RWPE1 (cell line): ENCODE results near the gene LRRC27.

Experiments used
- CTCF ChIA-PET: fragments of 350-600 bp; sonication (Branson Sonifier 250); formaldehyde crosslinking; extraction: SDS; loops from one replicate; lab custom pipeline; 2021; lab: Yijun Ruan, JAX
- POLR2A ChIA-PET: fragments of 400-600 bp; formaldehyde crosslinking; extraction: SDS; loops from one replicate; lab custom pipeline; 2020; ENCODE audit warnings: antibody characterized with exemption; ENCODE audit not compliant: low non-redundant PET; lab: Yijun Ruan, JAX
- DNase-seq: peaks from one replicate; pipeline ENCODE4 v3.0.0; 2012; ENCODE audit warnings: low spot score
- H3K27ac ChIP-seq: fragments of 450-650 bp; 2 replicates; pipeline ENCODE4 v1.5.1; 2017
- TF ChIP-seq, protein P1 (sequence below): fragments of 450-650 bp; conservative IDR thresholded peaks from 2 replicates; pipeline ENCODE4 v1.5.1; 2017; ENCODE audit warnings: low read depth, mild to moderate bottlenecking

LRRC27 gene

GRCh38 chr10:132344386-132344785, 12.4 kb downstream of the LRRC27 start:
- TF ChIP-seq, protein P1, sequence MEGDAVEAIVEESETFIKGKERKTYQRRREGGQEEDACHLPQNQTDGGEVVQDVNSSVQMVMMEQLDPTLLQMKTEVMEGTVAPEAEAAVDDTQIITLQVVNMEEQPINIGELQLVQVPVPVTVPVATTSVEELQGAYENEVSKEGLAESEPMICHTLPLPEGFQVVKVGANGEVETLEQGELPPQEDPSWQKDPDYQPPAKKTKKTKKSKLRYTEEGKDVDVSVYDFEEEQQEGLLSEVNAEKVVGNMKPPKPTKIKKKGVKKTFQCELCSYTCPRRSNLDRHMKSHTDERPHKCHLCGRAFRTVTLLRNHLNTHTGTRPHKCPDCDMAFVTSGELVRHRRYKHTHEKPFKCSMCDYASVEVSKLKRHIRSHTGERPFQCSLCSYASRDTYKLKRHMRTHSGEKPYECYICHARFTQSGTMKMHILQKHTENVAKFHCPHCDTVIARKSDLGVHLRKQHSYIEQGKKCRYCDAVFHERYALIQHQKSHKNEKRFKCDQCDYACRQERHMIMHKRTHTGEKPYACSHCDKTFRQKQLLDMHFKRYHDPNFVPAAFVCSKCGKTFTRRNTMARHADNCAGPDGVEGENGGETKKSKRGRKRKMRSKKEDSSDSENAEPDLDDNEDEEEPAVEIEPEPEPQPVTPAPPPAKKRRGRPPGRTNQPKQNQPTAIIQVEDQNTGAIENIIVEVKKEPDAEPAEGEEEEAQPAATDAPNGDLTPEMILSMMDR = no peak
- CTCF ChIA-PET = no interaction called here

DNA sequence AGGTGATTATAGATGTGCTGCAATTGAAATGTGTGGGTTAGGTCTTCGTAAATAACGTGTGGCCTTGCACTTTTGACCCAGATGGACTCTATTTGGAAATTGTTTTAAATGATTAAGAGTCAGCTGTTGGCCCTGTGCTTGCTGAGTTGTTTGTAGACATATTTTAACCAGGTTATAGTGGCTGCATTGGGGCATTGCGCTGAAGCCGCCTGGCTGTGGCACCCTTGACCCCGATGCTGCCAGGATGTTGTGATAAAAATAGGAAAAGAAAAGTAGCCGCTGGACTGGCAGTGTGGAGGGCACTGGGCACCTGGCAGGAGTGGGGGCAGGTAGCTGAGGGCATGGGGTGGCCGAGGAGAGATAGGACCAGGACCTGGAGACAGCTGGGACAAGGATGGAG, 13.4 kb downstream of the LRRC27 start:
- ChIA-PET POLR2A (no interaction called here), CTCF (interaction anchor here (0.5 kb wide), 1 partner anchor 31 kb away, joined by 3 read pairs; no protein-coding TSS in a partner anchor)
- TF ChIP-seq, protein P1 = no peak
- DNase-seq = no peak
- H3K27ac ChIP-seq = no peak overlapping the region

More at GRCh38 chr10:132344386-132344785, 12.4 kb downstream of the LRRC27 start:
- POLR2A ChIA-PET = no interaction called here
- H3K27ac ChIP-seq = no peak overlapping the region
- no peak for DNase-seq

GRCh38 chr10:132346806-132347205, 14.8 kb downstream of the LRRC27 start:
- TF ChIP-seq, protein P1 = no peak
- no peak for DNase-seq
- CTCF ChIA-PET = no interaction called here
- no peak overlapping the region for H3K27ac ChIP-seq
- POLR2A ChIA-PET = no interaction called here

DNA sequence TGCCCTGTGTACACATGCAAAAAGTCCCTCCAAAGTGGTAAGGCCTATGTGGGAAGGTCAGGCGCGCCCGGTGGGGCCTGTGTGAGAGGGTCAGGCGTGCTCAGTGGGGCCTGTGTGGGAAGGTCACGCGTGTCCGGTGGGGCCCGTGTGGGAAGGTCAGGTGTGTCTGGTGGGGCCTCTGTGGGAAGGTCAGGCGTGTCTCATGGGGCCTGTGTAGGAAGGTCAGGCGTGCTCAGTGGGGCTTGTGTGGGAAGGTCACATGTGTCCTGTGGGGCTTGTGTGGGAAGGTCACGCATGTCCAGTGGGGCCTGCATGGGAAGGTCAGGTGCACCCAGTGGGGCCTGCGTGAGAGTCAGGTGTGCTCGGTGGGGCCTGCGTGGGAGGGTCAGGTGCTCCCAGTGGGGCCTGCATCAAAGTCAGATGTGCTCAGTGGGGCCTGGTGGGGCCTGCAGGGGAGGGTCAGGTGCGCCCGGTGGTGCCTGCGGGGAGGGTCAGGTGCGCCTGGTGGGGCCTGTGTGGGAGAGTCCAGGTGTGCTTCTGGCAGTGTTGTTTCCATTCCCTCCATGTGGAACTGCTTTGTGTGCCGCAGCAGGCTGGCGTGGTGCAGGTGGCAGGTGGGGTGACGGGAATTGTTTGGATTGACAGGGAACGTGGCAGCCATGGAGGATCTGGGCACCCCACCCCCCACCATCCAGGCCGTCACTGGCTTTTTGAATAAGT, 15.4 kb downstream of the LRRC27 start:
- POLR2A ChIA-PET = no interaction called here
- TF ChIP-seq, protein P1 = no peak
- no peak for DNase-seq
- CTCF ChIA-PET = interaction anchor here (1.1 kb wide), 1 partner anchor 14 kb away, joined by 3 read pairs; no protein-coding TSS in a partner anchor
- H3K27ac ChIP-seq = no peak overlapping the region

DNA sequence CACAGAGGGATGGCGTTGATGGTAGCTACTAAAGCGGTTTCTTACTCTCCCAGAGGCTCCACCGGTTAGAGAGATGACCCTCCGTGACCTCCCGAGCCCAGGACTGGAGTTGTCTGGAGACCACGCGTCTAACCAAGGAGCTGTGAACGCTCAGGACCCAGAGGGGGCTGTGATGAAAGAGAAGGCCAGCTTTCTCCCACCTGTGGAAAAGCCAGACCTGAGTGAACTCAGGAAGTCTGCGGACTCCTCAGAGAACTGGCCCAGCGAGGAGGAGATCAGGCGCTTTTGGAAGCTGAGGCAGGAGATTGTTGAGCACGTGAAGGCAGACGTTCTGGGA, 15.9 kb downstream of the LRRC27 start:
- POLR2A ChIA-PET = no interaction called here
- TF ChIP-seq, protein P1 = no peak
- DNase-seq = no peak
- no peak overlapping the region for H3K27ac ChIP-seq
- CTCF ChIA-PET = interaction anchor here (1.1 kb wide), 1 partner anchor 13 kb away, joined by 3 read pairs; no protein-coding TSS in a partner anchor

DNA sequence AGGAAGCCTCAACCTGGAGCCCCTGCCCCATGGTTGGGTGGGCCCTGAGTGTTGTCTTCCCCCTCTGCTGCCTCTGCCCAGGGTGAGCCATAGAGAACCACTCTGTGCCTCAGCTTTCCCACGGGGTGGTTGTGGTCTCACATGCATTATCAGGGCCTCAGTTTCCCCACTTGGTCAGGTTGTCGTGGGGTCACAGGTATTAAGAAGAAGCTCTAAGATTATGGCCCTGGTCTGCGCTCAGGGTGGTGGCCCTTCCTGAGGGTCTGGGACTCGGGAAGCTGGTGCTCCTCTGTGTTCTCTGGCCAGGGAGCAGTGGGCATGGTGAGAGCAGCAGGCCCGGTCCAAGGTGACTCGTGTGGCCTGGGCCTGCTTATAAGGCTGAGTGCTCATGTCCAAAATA, 17.8 kb downstream of the LRRC27 start:
- no peak for DNase-seq
- TF ChIP-seq, protein P1 = no peak
- no peak overlapping the region for H3K27ac ChIP-seq
- POLR2A ChIA-PET = no interaction called here
- CTCF ChIA-PET = no interaction called here
